ENCODE data around the gene TCF12.

TCF12 gene

DNA sequence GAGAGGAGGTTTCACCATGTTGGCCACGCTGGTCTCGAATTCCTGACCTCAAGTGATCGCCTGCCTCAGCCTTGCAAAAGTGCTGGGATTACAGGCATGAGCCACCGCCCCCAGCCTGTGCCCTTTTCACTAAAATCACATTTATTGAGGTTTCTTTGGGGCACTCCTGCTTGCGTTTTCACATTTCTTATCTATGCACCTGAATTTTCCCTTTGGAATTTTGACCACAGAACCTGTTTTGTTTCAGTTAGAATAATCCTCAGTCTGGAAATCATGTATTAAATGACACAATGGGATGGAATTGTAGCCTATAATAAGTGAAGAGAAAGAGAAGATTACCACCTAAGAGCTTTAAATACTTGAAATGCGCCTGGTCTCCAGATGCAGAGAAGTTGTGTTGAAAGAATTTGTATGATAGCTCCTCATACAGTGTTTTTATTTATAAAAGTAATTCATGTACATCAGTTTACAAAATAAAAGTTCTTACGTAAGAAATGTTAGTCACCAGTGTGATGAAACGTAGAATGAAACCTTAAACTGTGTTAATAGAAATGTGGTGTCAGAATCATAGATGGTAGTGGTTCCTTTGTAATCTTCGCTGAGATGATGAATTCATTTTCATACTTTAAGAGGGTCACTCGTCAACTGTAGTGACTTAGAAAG lies 107.0 kb downstream of the TCF12 start:
- no peak for DNase-seq

DNA sequence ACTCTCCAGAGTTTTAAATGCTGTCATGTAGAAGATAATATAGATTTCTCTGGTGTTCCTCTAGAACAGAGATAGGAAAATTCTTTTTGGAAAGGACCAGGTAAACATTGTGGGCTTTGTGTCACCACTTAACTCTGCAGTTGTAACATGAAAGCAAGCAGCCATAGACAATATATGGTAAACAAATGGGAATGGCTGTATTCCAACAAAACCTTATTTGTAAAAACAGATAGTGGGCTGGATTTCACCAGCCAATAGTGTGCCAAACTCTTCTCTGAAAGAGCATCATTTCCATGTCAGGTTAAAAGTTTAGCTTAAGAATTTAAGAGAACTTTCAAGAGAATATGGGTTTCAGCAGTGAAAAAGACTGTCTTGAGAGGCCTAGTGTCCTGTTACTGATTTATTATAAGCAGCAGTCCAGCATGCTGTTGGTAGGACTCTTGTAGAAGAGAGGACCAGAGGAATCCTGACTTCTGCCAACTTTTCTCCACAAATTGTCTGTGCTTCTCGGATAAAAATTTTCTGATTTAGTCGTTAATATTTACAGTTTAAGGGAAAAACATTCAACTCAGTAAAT lies 107.7 kb downstream of the TCF12 start:
- peak; percentile 46 for DNase-seq

- no peak for DNase-seq
Observed at GRCh38 chr15:57027596-57027995, 109.2 kb downstream of the TCF12 start.

DNA sequence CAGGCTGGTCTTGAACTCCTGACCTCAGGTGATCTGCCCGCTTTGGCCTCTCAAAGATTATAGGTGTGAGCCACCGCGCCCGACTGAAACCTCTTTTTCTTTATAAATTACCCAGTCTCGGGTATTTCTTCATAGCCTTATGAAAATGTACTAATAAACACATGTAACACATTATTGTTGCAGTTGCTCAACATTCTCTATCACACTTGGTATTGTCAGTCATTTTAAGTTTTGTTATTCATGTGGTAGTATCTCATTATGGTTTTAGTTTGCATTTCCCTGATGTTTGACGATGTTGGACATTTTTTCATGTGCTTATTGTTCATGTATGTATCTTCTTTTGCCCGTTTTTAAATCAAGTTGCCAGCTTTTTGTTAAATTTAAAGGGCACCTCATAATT lies 109.7 kb downstream of the TCF12 start:
- no peak for DNase-seq

DNA sequence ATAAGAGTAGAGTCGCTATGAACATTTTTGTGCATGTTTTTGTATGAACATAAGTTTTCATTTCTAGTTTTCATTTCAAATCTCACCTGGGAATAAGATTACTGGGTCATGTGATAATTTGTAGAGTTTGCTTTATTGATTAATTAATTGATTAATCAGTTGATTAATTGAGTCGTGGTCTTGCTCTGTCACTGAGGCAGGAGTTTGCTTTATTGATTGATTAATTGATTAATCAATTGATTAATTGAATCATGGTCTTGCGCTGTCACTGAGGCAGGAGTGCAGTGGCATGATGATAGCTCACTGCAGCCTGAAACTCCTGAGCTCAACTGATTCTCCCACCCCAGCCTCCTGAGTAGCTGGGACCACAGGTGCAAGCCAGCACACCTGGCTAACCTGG lies 111.6 kb downstream of the TCF12 start:
- DNase-seq: no peak

- DNase-seq: no peak
Observed at GRCh38 chr15:57031082-57031481, 112.6 kb downstream of the TCF12 start.

- peak; percentile 12 for DNase-seq
Observed at GRCh38 chr15:57031605-57032004, 113.2 kb downstream of the TCF12 start.

GRCh38 chr15:57032338-57032737 lies 113.9 kb downstream of the TCF12 start:
- DNase-seq: no peak

- peak; percentile 87 for DNase-seq
Observed at GRCh38 chr15:57033715-57034439, 115.4 kb downstream of the TCF12 start.

DNA sequence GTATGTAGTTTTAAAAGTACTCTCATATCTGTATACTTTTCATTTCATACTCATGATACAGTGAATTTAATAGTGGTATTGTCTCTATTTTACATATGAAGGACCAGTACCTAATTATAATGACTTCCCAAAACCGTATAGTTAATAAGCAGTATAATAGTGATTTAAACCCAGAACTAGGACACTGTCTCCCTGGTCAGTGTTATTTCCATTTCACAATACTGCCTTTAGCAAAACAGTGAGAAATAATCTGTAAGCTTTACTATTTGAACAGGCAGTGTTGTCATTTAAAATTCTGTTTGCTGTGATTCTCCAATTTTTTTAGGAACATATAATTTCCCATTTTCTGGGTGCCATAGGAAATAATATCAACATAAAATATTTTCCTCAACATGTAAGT lies 116.2 kb downstream of the TCF12 start:
- no peak for DNase-seq

DNA sequence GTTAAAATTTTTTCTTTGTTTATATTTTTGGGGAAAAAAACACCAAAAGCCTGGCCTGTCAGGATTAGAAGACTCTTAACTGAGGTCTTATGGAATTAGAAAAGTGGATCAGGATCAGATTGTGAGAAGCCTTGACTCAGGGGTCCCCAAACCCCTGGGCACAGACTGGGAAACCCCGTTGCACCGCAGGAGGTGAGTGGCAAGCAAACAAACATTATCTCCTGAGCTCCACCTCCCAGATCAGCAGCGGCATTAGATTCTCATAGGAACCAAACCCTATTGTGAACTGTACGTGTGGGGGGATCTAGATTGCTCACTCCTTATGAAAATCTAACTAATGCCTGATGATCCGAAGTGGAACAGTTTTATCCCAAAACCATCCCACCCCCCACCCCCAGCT lies 117.2 kb downstream of the TCF12 start:
- DNase-seq: peak; percentile 55

GRCh38 chr15:57036352-57036751 lies 117.9 kb downstream of the TCF12 start:
- peak; percentile 77 for DNase-seq

- DNase-seq: no peak
Observed at GRCh38 chr15:57037548-57037947, 119.1 kb downstream of the TCF12 start.

DNA sequence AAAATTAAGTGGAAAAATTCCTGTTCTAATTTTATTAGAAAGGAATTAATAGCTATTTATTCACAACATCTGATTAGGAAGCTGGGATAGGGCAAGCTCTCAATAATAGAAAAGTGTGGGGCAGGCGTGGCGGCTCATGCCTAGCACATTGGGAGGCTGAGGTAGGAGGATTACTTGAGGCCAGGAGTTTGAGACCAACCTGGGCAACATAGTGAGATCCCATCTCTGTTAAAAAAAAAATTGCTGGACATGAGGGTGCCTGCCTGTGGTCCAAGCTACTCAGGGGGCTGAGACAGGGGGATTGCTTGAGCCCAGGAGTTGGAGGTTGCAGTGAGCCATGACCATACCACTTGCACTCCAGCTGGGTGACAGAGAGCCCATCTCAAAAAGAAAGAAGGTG lies 119.6 kb downstream of the TCF12 start:
- DNase-seq: no peak

GRCh38 chr15:57038496-57038895 lies 120.1 kb downstream of the TCF12 start:
- DNase-seq: no peak

GRCh38 chr15:57041416-57041815 lies 123.0 kb downstream of the TCF12 start:
- no peak for DNase-seq

GRCh38 chr15:57044072-57044702 lies 125.7 kb downstream of the TCF12 start:
- DNase-seq: no peak

GRCh38 chr15:57044970-57045369 lies 126.5 kb downstream of the TCF12 start:
- DNase-seq: no peak

- DNase-seq: no peak
Observed at GRCh38 chr15:57045741-57046382, 127.4 kb downstream of the TCF12 start.

- DNase-seq: no peak
Observed at GRCh38 chr15:57048930-57049549, 130.6 kb downstream of the TCF12 start.

DNA sequence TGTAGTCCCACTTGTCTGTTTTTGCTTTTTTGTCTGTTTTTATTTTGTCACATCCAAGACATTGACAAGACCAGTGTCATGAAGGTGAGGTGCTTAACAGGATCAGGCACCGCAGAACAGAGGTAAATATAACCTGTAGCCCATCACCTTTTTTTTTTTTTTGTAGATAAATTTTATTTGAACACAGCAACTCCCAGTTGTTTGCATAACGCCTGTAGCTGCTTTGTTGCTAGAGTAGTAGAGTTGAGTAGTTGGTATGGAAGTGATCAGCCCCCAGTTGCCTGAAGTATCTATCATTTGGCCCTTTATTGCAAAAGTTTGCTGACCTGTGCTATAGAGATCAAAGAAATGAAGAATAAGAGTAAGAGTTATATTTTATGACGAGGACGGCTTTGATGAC lies 135.0 kb downstream of the TCF12 start:
- peak; percentile 37 for DNase-seq

DNA sequence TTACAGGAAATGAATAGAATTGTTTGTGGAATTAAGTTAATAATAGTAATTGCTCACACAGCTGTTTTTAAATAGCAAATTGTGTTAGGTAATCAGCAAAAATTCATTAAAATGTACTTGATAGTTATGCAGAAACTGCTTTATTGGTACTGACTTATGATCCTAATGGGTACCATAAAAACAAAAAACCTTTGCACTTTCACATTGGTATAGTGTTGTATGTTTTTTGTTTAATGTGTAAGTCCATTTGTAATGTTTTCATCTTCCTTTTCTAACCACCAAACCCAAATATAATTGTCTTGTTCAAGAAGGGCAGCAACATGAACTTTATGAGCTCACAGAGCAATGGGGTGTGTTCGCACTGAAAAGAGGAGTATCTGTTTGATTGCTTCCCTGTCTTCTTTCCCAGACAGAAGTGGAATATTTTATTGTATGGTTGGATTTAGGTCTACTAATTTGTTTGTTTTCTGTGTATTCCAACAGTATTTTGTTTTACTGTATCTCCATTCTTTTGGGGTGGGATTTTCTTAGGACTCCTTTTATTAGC lies 135.8 kb downstream of the TCF12 start:
- peak; percentile 30 for DNase-seq

DNA sequence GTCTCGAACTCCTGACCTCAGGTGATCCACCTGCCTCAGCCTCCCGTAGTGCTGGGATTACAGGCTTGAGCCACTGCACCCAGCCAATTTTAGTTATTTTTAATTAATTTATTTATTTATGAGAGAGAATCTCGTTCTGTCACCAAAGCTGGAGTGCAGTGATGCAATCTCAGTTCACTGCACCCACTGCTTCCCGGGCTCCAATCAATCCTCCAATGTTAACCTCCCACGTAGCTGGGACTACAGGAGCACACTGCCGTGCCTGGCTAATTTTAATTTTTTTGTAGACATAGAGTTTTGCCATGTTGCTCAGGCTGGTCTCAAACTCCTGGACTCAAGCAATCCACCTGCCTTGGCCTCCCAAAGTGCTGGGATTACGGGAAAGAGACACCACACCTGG lies 137.9 kb downstream of the TCF12 start:
- no peak for DNase-seq

All from NCI-H69 (cell line).